GM12878 (cell line): ENCODE measurements around the gene PRTFDC1. TPM values are rescaled to one million over a fixed set of nuclear protein-coding genes. Genes with fewer than 3 reads are reported as not detected.

Source experiments
- ATAC-seq: fragments of 200-7000 bp; cut with Tn5 transposase; 3 replicates; pipeline ENCODE4 v1.9.1; 2020; ENCODE audit warnings: mild to moderate bottlenecking, moderate library complexity
- BruUV-seq: library from RNA; stranded (reverse); fragments of 400-500 nt; replicated peaks from 2 replicates; lab custom pipeline; 2021; lab: Mats Ljungman, UMichigan
- CTCF ChIA-PET: fragments of 300-600 bp; sonication (Branson Sonifier 250); formaldehyde crosslinking; extraction: SDS; loops from one replicate; lab custom pipeline; 2021; ENCODE audit warnings: inconsistent platforms; lab: Yijun Ruan, JAX
- POLR2A ChIA-PET: fragments of 350-600 bp; formaldehyde crosslinking; extraction: SDS; loops from one replicate; lab custom pipeline; 2021; ENCODE audit warnings: inconsistent platforms; lab: Charles Lee
- RAD21 ChIA-PET: fragments of 300-600 bp; sonication (Branson Sonifier 250); formaldehyde crosslinking; loops from one replicate; lab custom pipeline; 2023; ENCODE audit warnings: antibody characterized with exemption; ENCODE audit not compliant: unreplicated experiment; lab: Charles Lee
- SMC1A ChIA-PET: fragments of 300-600 bp; sonication (Branson Sonifier 250); formaldehyde crosslinking; loops from one replicate; lab custom pipeline; 2023; ENCODE audit not compliant: unreplicated experiment, uncharacterized antibody; lab: Charles Lee
- DNase-seq: peaks from one replicate; pipeline ENCODE4 v3.0.0-alpha.2; 2011; ENCODE audit warnings: low read depth, low spot score
- FAIRE-seq: peaks from 3 replicates; lab custom pipeline; 2011; peaks lifted over from hg19 to GRCh38; lab: Jason Lieb, UNC
- H2AFZ ChIP-seq: 2 replicates; pipeline ENCODE4 v1.6.0; 2011; ENCODE audit warnings: low read depth, low read length, control low read depth; ENCODE audit not compliant: control insufficient read depth
- H3K27ac ChIP-seq: 2 replicates; pipeline ENCODE4 v1.5.1; 2011; ENCODE audit warnings: control low read depth; ENCODE audit not compliant: control insufficient read depth, insufficient read depth
- H3K27me3 ChIP-seq, 2 experiments: replicated peaks in 1 of 2; 2 replicates each; pipeline versions ENCODE4 v1.6.0 to v1.6.1; 2011; ENCODE audit warnings: low read length in 1 of 2; ENCODE audit not compliant: control insufficient read depth in 2 of 2, insufficient read depth in 2 of 2
- H3K36me3 ChIP-seq, 2 experiments: 2 replicates each; pipeline ENCODE4 v1.5.1; 2011; ENCODE audit warnings: low read length in 1 of 2; ENCODE audit not compliant: control insufficient read depth in 2 of 2, insufficient read depth in 2 of 2
- H3K4me1 ChIP-seq: 2 replicates; pipeline ENCODE4 v1.6.1; 2011; ENCODE audit warnings: mild to moderate bottlenecking, low read length, moderate library complexity, mixed read lengths; ENCODE audit not compliant: control insufficient read depth, insufficient read depth
- H3K4me2 ChIP-seq: 2 replicates; pipeline ENCODE4 v1.6.0; 2011; ENCODE audit warnings: control low read depth; ENCODE audit not compliant: control insufficient read depth, insufficient read depth
- H3K4me3 ChIP-seq: fragments of 200-600 bp; sonication (generic); 2 replicates; pipeline ENCODE4 v1.5.1; 2016
- H3K79me2 ChIP-seq: 2 replicates; pipeline ENCODE4 v1.6.0; 2011; ENCODE audit warnings: low read length; ENCODE audit not compliant: control insufficient read depth, insufficient read depth
- H3K9ac ChIP-seq: 2 replicates; pipeline ENCODE4 v1.8.0; 2011; ENCODE audit warnings: low read length, control low read depth, mixed read lengths; ENCODE audit not compliant: control insufficient read depth, insufficient read depth
- H3K9me3 ChIP-seq: replicated peaks from 3 replicates; pipeline ENCODE4 v1.5.1; 2011; ENCODE audit warnings: mild to moderate bottlenecking, low read length; ENCODE audit not compliant: control insufficient read depth, insufficient read depth
- H4K20me1 ChIP-seq: 2 replicates; pipeline ENCODE4 v1.6.0; 2011; ENCODE audit not compliant: control insufficient read depth, insufficient read depth
- ATF7 ChIP-seq: fragments of 450-650 bp; IDR thresholded peaks from 2 replicates; pipeline ENCODE4 v1.6.1; 2016; ENCODE audit warnings: low read depth, mild to moderate bottlenecking
- BRCA1 ChIP-seq: IDR thresholded peaks from 2 replicates; pipeline ENCODE4 v1.6.1; 2011; ENCODE audit warnings: low read depth, low read length, improper control_type of control experiment
- FOXK2 ChIP-seq: fragments of 450-650 bp; IDR thresholded peaks from 2 replicates; pipeline ENCODE4 v1.6.1; 2017; ENCODE audit warnings: mild to moderate bottlenecking, moderate library complexity
- IRF4 ChIP-seq: IDR thresholded peaks from 2 replicates; pipeline ENCODE4 v1.6.1; 2011; ENCODE audit warnings: low read depth, low read length
- JUND ChIP-seq: IDR thresholded peaks from 2 replicates; pipeline ENCODE4 v1.6.1; 2012; ENCODE audit warnings: low read depth, mild to moderate bottlenecking, low read length, improper control_type of control experiment, moderate library complexity
- MYC ChIP-seq: IDR thresholded peaks from 2 replicates; pipeline ENCODE4 v1.6.1; 2011; ENCODE audit warnings: mild to moderate bottlenecking, low read length, moderate library complexity, inconsistent platforms; ENCODE audit not compliant: insufficient read depth, insufficient replicate concordance, insufficient read length, severe bottlenecking
- NFYA ChIP-seq: IDR thresholded peaks from 2 replicates; pipeline ENCODE4 v1.6.1; 2011; ENCODE audit warnings: low read depth, mild to moderate bottlenecking, low read length, improper control_type of control experiment, borderline replicate concordance
- NFYB ChIP-seq: IDR thresholded peaks from 2 replicates; pipeline ENCODE4 v1.6.1; 2011; ENCODE audit warnings: low read depth, mild to moderate bottlenecking, low read length, improper control_type of control experiment, moderate library complexity; ENCODE audit not compliant: insufficient read depth
- POLR2AphosphoS2 ChIP-seq: IDR thresholded peaks from 2 replicates; pipeline ENCODE4 v1.6.1; 2011; ENCODE audit warnings: low read depth, mild to moderate bottlenecking, low read length, improper control_type of control experiment, moderate library complexity
- SRF ChIP-seq, 2 experiments: IDR thresholded peaks; 2 replicates each; pipeline ENCODE4 v1.6.1; 2011; ENCODE audit warnings: low read depth in 2 of 2, low read length in 2 of 2, mild to moderate bottlenecking in 1 of 2, moderate library complexity in 1 of 2
- TCF3 ChIP-seq: IDR thresholded peaks from 2 replicates; pipeline ENCODE4 v1.6.1; 2012; ENCODE audit warnings: low read depth, mild to moderate bottlenecking, low read length, borderline replicate concordance; ENCODE audit not compliant: insufficient read depth
- WGBS: methylation state at CpG from one replicate; pipeline ENCODE4 v1.1.6; 2016; ENCODE audit warnings: low lambda C conversion rate; ENCODE audit not compliant: insufficient replicate concordance, insufficient coverage; ENCODE audit errors: missing lambda C conversion rate; 5-methylcytosine and 5-hydroxymethylcytosine counted together
- in situ Hi-C: fragments of 300-500 bp; cut with MboI; formaldehyde crosslinking; loops from 9 replicates; pipeline ENCODE4 v1.14.3; 2018; ENCODE audit warnings: mixed read lengths
- intact Hi-C: fragments of 100-400 bp; cut with micrococcal nuclease; formaldehyde crosslinking; loops from one replicate; pipeline ENCODE4 v1.14.2; 2022; ENCODE audit not compliant: unreplicated experiment
- polyA plus RNA-seq, 11 experiments: library from polyadenylated mRNA; depleted of rRNA in 4 of 11; unstranded in 6 of 11; stranded (reverse) in 5 of 11; fragments of >200 nt; fragmentation: Nextera tagmentation in 4 of 11; fragmentation: Illumina TruSeq in 1 of 11; extraction: Ambion mirVana in 4 of 11; extraction: Trizol in 1 of 11; gene quantifications; 1 replicate in 1 of 11; 2 replicates in 10 of 11; pipeline versions ENCODE4 v1.2.1 to v1.2.3, GENCODE V29; 2011 to 2016; ENCODE audit warnings: inconsistent platforms in 2 of 11, missing spikeins in 2 of 11, low read depth in 1 of 11
- total RNA-seq, 4 experiments: library from RNA; depleted of rRNA in 3 of 4; stranded (reverse); fragments of >200 nt in 3 of 4; fragmentation: Illumina TruSeq in 1 of 4; extraction: Trizol in 1 of 4; gene quantifications; 2 replicates each; pipeline versions ENCODE4 v1.2.1 to v1.2.3, GENCODE V29; 2013 to 2021
- TF ChIP-seq, protein P1 (sequence below): IDR thresholded peaks from 2 replicates; pipeline ENCODE4 v1.6.1; 2012; ENCODE audit warnings: improper control_type of control experiment, low read depth, low read length; ENCODE audit not compliant: insufficient replicate concordance
- TF ChIP-seq, protein P2 (sequence below): IDR thresholded peaks from 2 replicates; pipeline ENCODE4 v1.6.1; 2012; ENCODE audit warnings: low read depth, low read length, improper control_type of control experiment
- TF ChIP-seq, protein P3 (sequence below): fragments of 150-350 bp; IDR thresholded peaks from 2 replicates; pipeline ENCODE4 v1.6.1; 2014; ENCODE audit warnings: mild to moderate bottlenecking, low read depth, low read length
- TF ChIP-seq, protein P4 (sequence below): fragments of 450-650 bp; IDR thresholded peaks from 2 replicates; pipeline ENCODE4 v1.6.1; 2016; ENCODE audit warnings: mild to moderate bottlenecking

The PRTFDC1 gene
- total and polyA plus RNA-seq, 10 of the 15 experiments (the other 5 are each of a cell fraction or from before 2014, with no cell fraction given), result 5.5 to 17.3 (median 11.3) TPM

DNA sequence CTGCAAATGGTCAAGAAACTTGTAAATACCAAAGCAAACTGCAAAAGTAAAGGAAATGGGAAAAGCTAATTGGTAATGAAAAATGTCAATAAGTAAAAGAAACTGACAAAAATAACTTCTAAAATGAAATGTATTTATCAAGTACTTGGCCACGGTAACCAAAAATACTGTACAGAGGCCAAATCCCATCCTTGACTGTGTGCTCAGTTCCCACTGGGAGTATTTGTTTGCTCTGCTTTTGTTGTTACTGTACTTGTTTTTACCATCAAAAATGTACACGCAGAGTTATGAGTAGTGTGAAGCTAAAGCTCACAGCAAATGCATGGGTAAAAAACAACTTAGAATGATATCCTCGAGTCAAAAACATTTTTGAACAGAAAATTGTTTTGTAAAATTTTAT, 32.5 kb upstream of the PRTFDC1 start:
- WGBS, result 35% methylated on average over 3 of the region's 3 CpGs

More for the DNA sequence above, 32.5 kb upstream of the PRTFDC1 start:
- ChIA-PET SMC1A (interaction anchor here (0.8 to 8.1 kb wide), 7 partner anchors 33 to 342 kb away, joined by 3 to 44 read pairs (median 4); no protein-coding TSS in a partner anchor), POLR2A (no interaction called here), RAD21 (interaction anchor here (4.3 kb wide), 1 partner anchor 55 kb away, joined by 18 read pairs; no protein-coding TSS in a partner anchor), CTCF (interaction anchor here (0.7 to 2.1 kb wide), 4 partner anchors 11 to 342 kb away, joined by 3 to 11 read pairs (median 7); no protein-coding TSS in a partner anchor)
- H3K36me3 ChIP-seq, result no peaks in the 10 kb centered on the region
- BruUV-seq, result no TSS peak
- DNase-seq (no peak), FAIRE-seq (no peak), ATAC-seq (no peak)
- no peak overlapping the region for H3K4me3 ChIP-seq
- TF ChIP-seq, protein P1, sequence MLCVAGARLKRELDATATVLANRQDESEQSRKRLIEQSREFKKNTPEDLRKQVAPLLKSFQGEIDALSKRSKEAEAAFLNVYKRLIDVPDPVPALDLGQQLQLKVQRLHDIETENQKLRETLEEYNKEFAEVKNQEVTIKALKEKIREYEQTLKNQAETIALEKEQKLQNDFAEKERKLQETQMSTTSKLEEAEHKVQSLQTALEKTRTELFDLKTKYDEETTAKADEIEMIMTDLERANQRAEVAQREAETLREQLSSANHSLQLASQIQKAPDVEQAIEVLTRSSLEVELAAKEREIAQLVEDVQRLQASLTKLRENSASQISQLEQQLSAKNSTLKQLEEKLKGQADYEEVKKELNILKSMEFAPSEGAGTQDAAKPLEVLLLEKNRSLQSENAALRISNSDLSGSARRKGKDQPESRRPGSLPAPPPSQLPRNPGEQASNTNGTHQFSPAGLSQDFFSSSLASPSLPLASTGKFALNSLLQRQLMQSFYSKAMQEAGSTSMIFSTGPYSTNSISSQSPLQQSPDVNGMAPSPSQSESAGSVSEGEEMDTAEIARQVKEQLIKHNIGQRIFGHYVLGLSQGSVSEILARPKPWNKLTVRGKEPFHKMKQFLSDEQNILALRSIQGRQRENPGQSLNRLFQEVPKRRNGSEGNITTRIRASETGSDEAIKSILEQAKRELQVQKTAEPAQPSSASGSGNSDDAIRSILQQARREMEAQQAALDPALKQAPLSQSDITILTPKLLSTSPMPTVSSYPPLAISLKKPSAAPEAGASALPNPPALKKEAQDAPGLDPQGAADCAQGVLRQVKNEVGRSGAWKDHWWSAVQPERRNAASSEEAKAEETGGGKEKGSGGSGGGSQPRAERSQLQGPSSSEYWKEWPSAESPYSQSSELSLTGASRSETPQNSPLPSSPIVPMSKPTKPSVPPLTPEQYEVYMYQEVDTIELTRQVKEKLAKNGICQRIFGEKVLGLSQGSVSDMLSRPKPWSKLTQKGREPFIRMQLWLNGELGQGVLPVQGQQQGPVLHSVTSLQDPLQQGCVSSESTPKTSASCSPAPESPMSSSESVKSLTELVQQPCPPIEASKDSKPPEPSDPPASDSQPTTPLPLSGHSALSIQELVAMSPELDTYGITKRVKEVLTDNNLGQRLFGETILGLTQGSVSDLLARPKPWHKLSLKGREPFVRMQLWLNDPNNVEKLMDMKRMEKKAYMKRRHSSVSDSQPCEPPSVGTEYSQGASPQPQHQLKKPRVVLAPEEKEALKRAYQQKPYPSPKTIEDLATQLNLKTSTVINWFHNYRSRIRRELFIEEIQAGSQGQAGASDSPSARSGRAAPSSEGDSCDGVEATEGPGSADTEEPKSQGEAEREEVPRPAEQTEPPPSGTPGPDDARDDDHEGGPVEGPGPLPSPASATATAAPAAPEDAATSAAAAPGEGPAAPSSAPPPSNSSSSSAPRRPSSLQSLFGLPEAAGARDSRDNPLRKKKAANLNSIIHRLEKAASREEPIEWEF, result no peak
- no peak for TF ChIP-seq BRCA1
- TF ChIP-seq, protein P2, sequence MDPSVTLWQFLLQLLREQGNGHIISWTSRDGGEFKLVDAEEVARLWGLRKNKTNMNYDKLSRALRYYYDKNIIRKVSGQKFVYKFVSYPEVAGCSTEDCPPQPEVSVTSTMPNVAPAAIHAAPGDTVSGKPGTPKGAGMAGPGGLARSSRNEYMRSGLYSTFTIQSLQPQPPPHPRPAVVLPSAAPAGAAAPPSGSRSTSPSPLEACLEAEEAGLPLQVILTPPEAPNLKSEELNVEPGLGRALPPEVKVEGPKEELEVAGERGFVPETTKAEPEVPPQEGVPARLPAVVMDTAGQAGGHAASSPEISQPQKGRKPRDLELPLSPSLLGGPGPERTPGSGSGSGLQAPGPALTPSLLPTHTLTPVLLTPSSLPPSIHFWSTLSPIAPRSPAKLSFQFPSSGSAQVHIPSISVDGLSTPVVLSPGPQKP, result no peak
- TF ChIP-seq, protein P3, sequence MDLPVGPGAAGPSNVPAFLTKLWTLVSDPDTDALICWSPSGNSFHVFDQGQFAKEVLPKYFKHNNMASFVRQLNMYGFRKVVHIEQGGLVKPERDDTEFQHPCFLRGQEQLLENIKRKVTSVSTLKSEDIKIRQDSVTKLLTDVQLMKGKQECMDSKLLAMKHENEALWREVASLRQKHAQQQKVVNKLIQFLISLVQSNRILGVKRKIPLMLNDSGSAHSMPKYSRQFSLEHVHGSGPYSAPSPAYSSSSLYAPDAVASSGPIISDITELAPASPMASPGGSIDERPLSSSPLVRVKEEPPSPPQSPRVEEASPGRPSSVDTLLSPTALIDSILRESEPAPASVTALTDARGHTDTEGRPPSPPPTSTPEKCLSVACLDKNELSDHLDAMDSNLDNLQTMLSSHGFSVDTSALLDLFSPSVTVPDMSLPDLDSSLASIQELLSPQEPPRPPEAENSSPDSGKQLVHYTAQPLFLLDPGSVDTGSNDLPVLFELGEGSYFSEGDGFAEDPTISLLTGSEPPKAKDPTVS, result no peak
- TF ChIP-seq ATF7, result no peak
- TF ChIP-seq TCF3, result no peak
- TF ChIP-seq MYC, result no peak
- no peak for TF ChIP-seq IRF4
- TF ChIP-seq SRF (IDR thresholded peaks at IDR 0.05; ENCODE audit: low read depth in 2 of 2, low read length in 2 of 2), result no peak
- no peak for TF ChIP-seq NFYA
- no peak for TF ChIP-seq JUND
- TF ChIP-seq POLR2AphosphoS2, result no peak
- TF ChIP-seq NFYB, result no peak
- no peak for TF ChIP-seq FOXK2
- TF ChIP-seq, protein P4, sequence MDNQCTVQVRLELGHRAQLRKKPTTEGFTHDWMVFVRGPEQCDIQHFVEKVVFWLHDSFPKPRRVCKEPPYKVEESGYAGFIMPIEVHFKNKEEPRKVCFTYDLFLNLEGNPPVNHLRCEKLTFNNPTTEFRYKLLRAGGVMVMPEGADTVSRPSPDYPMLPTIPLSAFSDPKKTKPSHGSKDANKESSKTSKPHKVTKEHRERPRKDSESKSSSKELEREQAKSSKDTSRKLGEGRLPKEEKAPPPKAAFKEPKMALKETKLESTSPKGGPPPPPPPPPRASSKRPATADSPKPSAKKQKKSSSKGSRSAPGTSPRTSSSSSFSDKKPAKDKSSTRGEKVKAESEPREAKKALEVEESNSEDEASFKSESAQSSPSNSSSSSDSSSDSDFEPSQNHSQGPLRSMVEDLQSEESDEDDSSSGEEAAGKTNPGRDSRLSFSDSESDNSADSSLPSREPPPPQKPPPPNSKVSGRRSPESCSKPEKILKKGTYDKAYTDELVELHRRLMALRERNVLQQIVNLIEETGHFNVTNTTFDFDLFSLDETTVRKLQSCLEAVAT, result no peak
- H3K9me3 ChIP-seq, result no peaks in the 10 kb centered on the region; the same call in 2 of the 3 replicates
- in situ Hi-C loops (no loop called here), intact Hi-C loops (loop anchor here (5.0 kb wide), 1 partner anchor 83 kb away; no protein-coding TSS in a partner anchor)
- H3K9ac ChIP-seq, result no peak overlapping the region
- H3K27me3 ChIP-seq, result no peaks in the 10 kb centered on the region
- H3K79me2 ChIP-seq, result no peaks in the 10 kb centered on the region
- peaks cover 4% of the 10 kb centered on the region for H3K4me1 ChIP-seq
- no peak overlapping the region for H3K27ac ChIP-seq
- H4K20me1 ChIP-seq, result no peaks in the 10 kb centered on the region
- H2AFZ ChIP-seq, result no peak overlapping the region
- no peak overlapping the region for H3K4me2 ChIP-seq
